ENCODE measurements around the gene LLGL2.
A peak's percentile ranks its signal among the peaks of the same experiment; 100 is the strongest.

Gene LLGL2

GRCh38 chr17:75617675-75618074 is 92.2 kb downstream of the LLGL2 start:
- H3K27ac ChIP-seq = no peak overlapping the region
- no peak overlapping the region for H3K4me2 ChIP-seq
- no peaks in the 10 kb centered on the region for H3K27me3 ChIP-seq
- TF ChIP-seq Cebpa-rat (IDR thresholded peaks at IDR 0.05) = no peak
- H3K4me3 ChIP-seq = no peak overlapping the region
- no peaks in the 10 kb centered on the region for H3K4me1 ChIP-seq
- H3K9ac ChIP-seq = no peak overlapping the region
- H3K9me3 ChIP-seq (replicated peaks in 1 of 11) = no peaks in the 10 kb centered on the region
- peaks cover 0 to 94% (median 0%) of the 10 kb centered on the region in 11 experiments; a peak in 7 of 22 replicates for H4K20me1 ChIP-seq
- peaks cover 86 to 100% (median 98%) of the 10 kb centered on the region in 11 experiments for H3K36me3 ChIP-seq

GRCh38 chr17:75619506-75620431 is 94.3 kb downstream of the LLGL2 start:
- no peaks in the 10 kb centered on the region for H3K9me3 ChIP-seq (replicated peaks in 1 of 11)
- no peak for TF ChIP-seq Cebpa-rat (IDR thresholded peaks at IDR 0.05)
- H3K4me3 ChIP-seq = no peak overlapping the region
- H3K4me1 ChIP-seq = peaks cover 0 to 14% (median 9%) of the 10 kb centered on the region in 10 experiments; a peak in 15 of 20 replicates
- no peak overlapping the region for H3K4me2 ChIP-seq
- peaks cover 0 to 91% (median 5%) of the 10 kb centered on the region in 11 experiments; a peak in 7 of 22 replicates for H4K20me1 ChIP-seq
- peaks cover 72 to 100% (median 98%) of the 10 kb centered on the region in 11 experiments for H3K36me3 ChIP-seq
- no peak overlapping the region for H3K27ac ChIP-seq
- H3K9ac ChIP-seq = no peak overlapping the region
- no peaks in the 10 kb centered on the region for H3K27me3 ChIP-seq

- H3K9me3 ChIP-seq (replicated peaks in 1 of 11) = no peaks in the 10 kb centered on the region
- no peak for TF ChIP-seq Cebpa-rat (IDR thresholded peaks at IDR 0.05)
- H3K4me1 ChIP-seq = peaks cover 12 to 31% (median 26%) of the 10 kb centered on the region in 10 experiments
- no peak overlapping the region; a peak in 1 of 22 replicates for H3K27ac ChIP-seq
- no peak overlapping the region for H3K9ac ChIP-seq
- no peaks in the 10 kb centered on the region for H3K27me3 ChIP-seq
- H3K4me2 ChIP-seq = no peak overlapping the region
- H4K20me1 ChIP-seq = peaks cover 0 to 91% (median 14%) of the 10 kb centered on the region in 11 experiments; a peak in 17 of 22 replicates
- peaks cover 74 to 100% (median 97%) of the 10 kb centered on the region in 11 experiments for H3K36me3 ChIP-seq
- H3K4me3 ChIP-seq = no peak overlapping the region
Observed at GRCh38 chr17:75621489-75621888, 96.0 kb downstream of the LLGL2 start.

- H3K27me3 ChIP-seq = no peaks in the 10 kb centered on the region
- H3K4me2 ChIP-seq = no peak overlapping the region
- H3K4me1 ChIP-seq = peaks cover 18 to 37% (median 32%) of the 10 kb centered on the region in 10 experiments
- H4K20me1 ChIP-seq = peaks cover 0 to 91% (median 18%) of the 10 kb centered on the region in 11 experiments; a peak in 17 of 22 replicates
- H3K9me3 ChIP-seq (replicated peaks in 1 of 11) = no peaks in the 10 kb centered on the region
- no peak for TF ChIP-seq Cebpa-rat (IDR thresholded peaks at IDR 0.05)
- peaks cover 71 to 100% (median 97%) of the 10 kb centered on the region in 11 experiments for H3K36me3 ChIP-seq
- H3K27ac ChIP-seq = no peak overlapping the region; a peak in 1 of 22 replicates
- peak overlapping the region in 2 of 11 experiments; percentile 8 to 24; a peak in 1 of 22 replicates for H3K9ac ChIP-seq
- no peak overlapping the region for H3K4me3 ChIP-seq
Observed at GRCh38 chr17:75622076-75622475, 96.6 kb downstream of the LLGL2 start.

GRCh38 chr17:75622771-75623273 is 97.3 kb downstream of the LLGL2 start:
- H3K27me3 ChIP-seq = no peaks in the 10 kb centered on the region
- H3K36me3 ChIP-seq = peaks cover 68 to 100% (median 94%) of the 10 kb centered on the region in 11 experiments
- peak overlapping the region in 1 of 11 experiments; percentile 20; a peak in 1 of 22 replicates for H3K27ac ChIP-seq
- H3K9me3 ChIP-seq (replicated peaks in 1 of 11) = no peaks in the 10 kb centered on the region
- H3K4me1 ChIP-seq = peaks cover 21 to 45% (median 39%) of the 10 kb centered on the region in 10 experiments
- H3K4me2 ChIP-seq = no peak overlapping the region
- H3K4me3 ChIP-seq = no peak overlapping the region
- peaks cover 0 to 88% (median 19%) of the 10 kb centered on the region in 11 experiments; a peak in 17 of 22 replicates for H4K20me1 ChIP-seq
- no peak for TF ChIP-seq Cebpa-rat (IDR thresholded peaks at IDR 0.05)
- H3K9ac ChIP-seq = no peak overlapping the region

- Histone ChIP-seq H3K4me3 (no peak overlapping the region), H4K20me1 (peaks cover 0 to 92% (median 19%) of the 10 kb centered on the region in 11 experiments; a peak in 17 of 22 replicates), H3K9me3 (replicated peaks in 1 of 11) (no peaks in the 10 kb centered on the region), H3K4me1 (peaks cover 21 to 50% (median 45%) of the 10 kb centered on the region in 10 experiments), H3K4me2 (no peak overlapping the region), H3K36me3 (peaks cover 63 to 100% (median 90%) of the 10 kb centered on the region in 11 experiments), H3K27ac (0 out of 22 replicates have a peak overlapping the region, but pooled peaks of 1 of the 11 experiments have one; percentile 20), H3K9ac (no peak overlapping the region), H3K27me3 (no peaks in the 10 kb centered on the region)
- TF ChIP-seq Cebpa-rat (IDR thresholded peaks at IDR 0.05) = no peak
Observed at GRCh38 chr17:75623386-75623785, 97.9 kb downstream of the LLGL2 start.

GRCh38 chr17:75624021-75624420 is 98.5 kb downstream of the LLGL2 start:
- peaks cover 0 to 94% (median 19%) of the 10 kb centered on the region in 11 experiments; a peak in 17 of 22 replicates for H4K20me1 ChIP-seq
- peak overlapping the region in 2 of 11 experiments; percentile 6 to 79; a peak in 2 of 22 replicates for H3K27ac ChIP-seq
- H3K4me3 ChIP-seq = no peak overlapping the region
- H3K9ac ChIP-seq = peak overlapping the region in 2 of 11 experiments; percentile 22 to 23; a peak in 3 of 22 replicates
- H3K27me3 ChIP-seq = no peaks in the 10 kb centered on the region
- no peak for TF ChIP-seq Cebpa-rat (IDR thresholded peaks at IDR 0.05)
- peaks cover 21 to 57% (median 51%) of the 10 kb centered on the region in 10 experiments for H3K4me1 ChIP-seq
- peak overlapping the region in 3 of 11 experiments; percentile 67 to 97 (median 91); a peak in 5 of 22 replicates for H3K4me2 ChIP-seq
- peaks cover 56 to 99% (median 84%) of the 10 kb centered on the region in 11 experiments for H3K36me3 ChIP-seq
- H3K9me3 ChIP-seq (replicated peaks in 1 of 11) = no peaks in the 10 kb centered on the region
